Renal cortex interstitium (tissue), 11 donors: ENCODE measurements around the gene NEK10. TPM values are rescaled to one million over a fixed set of nuclear protein-coding genes. Genes with fewer than 3 reads are reported as not detected.
A peak's percentile ranks its signal among the peaks of the same experiment; 100 is the strongest.

Source experiments
- DNase-seq, 11 donors: peaks; one replicate each; pipeline ENCODE4 v3.0.0-alpha.2; 2013; ENCODE audit warnings: low read depth in 9 of 11, low spot score in 4 of 11; ENCODE audit errors: extremely low read depth in 1 of 11
- polyA plus RNA-seq, 3 donors: library from polyadenylated mRNA; unstranded; fragments of 120-200 nt; gene quantifications; one replicate each; pipeline ENCODE4 v1.2.1, GENCODE V29; 2013; ENCODE audit not compliant: insufficient read length in 3 of 3

NEK10 gene
- polyA plus RNA-seq, 3 donors = 1.6 to 2.2 (median 2.0) TPM

DNA sequence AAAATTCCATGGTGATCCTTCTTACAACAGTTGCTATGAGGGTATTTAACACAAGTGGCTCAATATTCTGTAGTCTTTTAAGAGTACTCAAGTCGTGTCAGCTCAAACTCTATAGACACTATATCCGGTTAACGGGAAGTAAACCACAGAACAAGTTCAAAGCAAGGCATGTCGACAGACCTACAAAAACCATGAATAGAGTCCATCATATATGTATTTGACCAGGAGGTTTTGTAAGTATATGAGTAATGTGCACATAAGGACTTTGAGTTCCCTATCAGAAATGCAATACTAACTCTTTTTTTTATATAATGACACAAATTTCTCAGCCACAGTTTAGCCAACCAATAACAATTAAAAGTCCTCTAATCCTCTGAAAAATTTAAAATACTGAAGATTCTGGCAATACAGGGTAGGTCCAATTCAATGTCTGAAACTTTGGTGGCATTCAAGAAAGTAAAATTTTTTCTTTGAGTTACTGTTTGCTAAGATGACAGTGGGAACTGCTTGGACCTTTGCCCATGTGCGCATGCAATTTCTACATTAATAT is 93.7 kb downstream of the NEK10 start:
- no peak for DNase-seq

GRCh38 chr3:27271890-27272289 is 97.3 kb downstream of the NEK10 start:
- DNase-seq = no peak

DNA sequence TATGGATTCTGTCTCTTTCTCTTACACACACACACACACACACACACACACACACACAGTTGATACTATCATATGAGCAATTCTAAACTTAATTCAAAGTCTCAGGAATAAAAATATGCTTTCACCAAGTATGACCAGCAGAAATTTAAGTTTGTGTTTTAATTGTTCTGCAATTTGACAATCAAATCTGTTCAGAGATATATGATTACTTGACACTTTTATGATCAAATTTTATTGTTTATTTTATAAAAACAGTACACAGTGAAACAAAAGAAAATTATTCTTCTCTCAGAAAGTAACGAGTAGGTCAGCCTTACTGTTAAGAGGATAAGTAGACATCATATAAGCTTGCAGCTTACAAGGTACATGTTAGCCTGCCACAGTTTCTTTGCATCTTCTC is 114.3 kb downstream of the NEK10 start:
- DNase-seq = no peak

- peak in 7 of 11 donors; percentile 3 to 25 (median 8) for DNase-seq
Observed at GRCh38 chr3:27253831-27254230, 115.4 kb downstream of the NEK10 start.

DNA sequence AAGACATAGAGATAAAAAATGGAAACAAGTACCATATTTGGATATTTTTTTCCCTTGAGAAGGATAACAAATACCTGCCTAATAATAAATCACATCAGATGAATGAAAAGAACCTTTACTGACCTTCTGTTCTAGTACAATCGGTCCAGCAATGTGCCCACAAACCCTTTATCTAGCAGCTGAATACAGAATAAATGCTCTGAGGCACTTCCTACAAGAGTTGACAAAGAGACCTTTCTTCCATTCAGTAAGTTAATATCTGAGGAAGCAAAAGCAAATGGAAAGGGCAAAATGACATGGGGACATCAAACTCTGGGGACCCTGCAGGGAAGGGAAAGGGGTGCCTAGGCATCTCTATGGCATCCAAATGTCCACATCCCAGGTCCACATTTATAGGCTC is 115.8 kb downstream of the NEK10 start:
- DNase-seq = no peak

DNA sequence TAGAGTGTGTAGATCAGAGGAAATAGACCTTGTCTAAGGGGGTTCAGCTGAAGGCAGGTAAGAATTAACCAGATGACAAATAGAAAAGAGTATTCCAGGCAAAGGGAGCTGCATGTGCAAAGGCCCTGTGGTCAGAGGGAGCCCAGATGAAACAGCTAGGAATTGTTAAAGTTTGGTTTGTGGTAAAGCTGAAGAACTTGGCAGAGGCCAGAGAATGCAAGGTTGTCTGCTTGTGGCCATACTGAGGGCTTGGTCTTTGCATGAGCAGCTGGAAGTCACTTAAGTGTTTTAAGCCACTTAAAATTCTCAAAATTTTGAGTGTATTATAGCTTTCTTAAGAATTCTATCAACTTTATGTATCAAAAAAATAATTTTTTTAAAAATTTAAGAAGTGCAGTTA is 116.5 kb downstream of the NEK10 start:
- DNase-seq = no peak

- no peak for DNase-seq
Observed at GRCh38 chr3:27244374-27244773, 124.8 kb downstream of the NEK10 start.

DNA sequence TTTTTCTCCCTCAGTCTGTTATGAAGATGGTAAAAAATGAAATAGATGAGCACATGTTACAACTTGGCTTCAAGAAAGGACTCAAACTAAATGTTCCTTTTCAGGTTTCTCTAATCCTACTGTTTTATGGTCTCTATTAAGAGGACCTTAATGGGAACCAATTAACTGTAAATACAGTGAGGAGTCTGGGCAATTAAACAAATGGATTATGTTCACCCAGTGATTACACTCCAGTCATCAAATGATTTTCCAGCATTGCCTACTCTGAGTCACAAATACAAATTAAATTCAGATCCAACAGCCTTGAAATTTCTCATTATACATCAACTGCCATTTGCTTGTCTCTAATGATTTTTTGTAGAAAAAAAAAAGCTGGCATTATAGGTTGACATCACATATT is 129.2 kb downstream of the NEK10 start:
- DNase-seq = no peak

- no peak for DNase-seq
Observed at GRCh38 chr3:27228805-27229204, 140.4 kb downstream of the NEK10 start.

DNA sequence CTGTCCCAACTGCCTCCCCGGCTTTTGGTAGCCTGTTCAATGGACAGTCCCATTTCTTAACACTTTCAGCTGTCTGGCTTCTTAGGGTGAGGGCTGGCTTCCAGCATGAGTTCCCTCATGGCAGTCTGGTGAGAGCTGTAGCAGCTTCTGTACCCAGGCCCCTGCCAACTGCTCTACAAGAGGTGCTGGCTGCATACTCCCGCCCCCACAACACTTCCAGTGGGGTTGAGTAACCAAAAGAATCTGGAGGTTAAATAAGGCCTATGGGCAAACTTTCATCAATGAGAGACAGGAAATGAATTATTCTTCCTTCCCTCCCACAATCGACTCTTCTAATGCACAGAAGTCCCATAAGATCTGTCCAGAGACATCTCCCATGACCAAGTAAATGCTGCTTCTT is 145.0 kb downstream of the NEK10 start:
- no peak for DNase-seq

DNA sequence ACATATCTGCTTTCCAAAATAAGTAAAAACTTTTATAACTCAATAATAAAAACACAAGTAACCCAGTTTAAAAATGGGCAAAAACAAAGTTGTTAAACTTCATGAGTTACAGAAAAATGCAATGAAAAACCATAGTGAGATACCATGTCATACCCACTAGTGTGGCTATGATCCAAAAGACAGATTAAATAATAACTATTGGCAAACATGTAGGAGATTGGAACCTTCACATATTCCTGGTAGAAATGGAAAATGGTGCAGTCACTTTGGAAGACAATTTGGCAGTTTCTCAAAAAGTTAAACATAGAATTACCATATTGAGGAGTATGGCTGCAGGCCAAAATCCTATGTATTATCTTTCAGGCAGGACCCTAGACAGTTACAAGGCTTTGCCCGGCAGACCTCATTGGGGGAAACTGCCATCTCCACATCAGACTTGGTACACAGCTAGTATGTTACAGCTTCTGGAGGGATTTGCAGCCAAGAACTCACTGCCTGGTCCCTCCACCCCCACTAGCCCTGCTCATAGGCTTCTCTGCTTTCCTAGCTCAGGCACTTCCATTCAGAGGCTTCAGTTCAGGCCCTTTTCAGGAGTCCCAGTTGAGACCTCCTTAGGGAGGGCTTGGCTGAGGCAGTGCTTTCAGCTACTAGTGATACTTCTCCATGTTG is 147.8 kb downstream of the NEK10 start:
- DNase-seq = no peak

DNA sequence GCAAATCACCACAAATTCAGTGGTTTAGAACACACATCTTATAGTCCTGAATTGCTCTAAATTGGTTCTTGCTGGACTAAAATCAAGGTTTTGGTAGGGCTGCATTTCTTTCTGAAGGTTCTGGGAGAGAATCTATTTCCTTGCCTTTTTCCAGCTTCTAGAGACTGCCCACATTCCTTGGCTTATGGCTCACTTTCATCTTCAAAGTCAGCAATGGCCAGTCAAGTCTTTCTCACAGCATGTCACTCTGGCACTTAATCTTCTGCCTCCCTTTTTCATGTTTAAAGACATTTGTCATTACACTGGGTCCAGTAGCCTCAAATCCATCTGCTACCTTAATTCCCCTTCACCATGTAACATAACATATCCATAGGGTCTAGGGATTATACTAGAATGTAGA is 149.0 kb downstream of the NEK10 start:
- no peak for DNase-seq

- DNase-seq = no peak
Observed at GRCh38 chr3:27219127-27219845, 149.9 kb downstream of the NEK10 start.

GRCh38 chr3:27216955-27217552 is 152.1 kb downstream of the NEK10 start:
- DNase-seq = no peak

DNA sequence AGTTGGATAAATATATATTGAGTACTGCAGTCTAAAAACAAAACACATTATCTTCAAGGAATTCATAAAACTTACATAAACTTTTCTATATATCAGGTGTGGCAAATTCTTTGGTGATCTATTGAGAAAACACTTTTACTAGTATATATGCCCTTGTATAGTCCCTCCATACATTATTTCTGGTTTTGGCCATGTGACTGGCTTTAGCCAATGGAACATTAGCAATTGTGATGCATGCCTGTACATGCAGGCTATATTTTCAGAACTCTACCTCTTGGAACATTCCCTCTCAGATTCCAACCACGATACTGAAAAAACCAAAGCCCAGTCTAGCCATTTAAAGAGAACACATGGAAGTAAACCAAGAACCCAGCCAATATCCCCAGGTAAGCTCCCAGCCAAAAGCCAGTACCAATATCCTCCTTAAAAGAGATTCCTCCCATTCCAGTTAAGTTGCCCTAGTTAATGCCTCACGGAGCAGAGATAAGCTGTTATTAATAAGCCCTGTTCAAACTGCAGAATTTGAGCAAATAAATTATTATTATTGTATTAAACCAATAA is 152.8 kb downstream of the NEK10 start:
- no peak for DNase-seq

- DNase-seq = no peak
Observed at GRCh38 chr3:27213450-27213849, 155.7 kb downstream of the NEK10 start.

- DNase-seq = no peak
Observed at GRCh38 chr3:27209617-27210264, 159.4 kb downstream of the NEK10 start.

DNA sequence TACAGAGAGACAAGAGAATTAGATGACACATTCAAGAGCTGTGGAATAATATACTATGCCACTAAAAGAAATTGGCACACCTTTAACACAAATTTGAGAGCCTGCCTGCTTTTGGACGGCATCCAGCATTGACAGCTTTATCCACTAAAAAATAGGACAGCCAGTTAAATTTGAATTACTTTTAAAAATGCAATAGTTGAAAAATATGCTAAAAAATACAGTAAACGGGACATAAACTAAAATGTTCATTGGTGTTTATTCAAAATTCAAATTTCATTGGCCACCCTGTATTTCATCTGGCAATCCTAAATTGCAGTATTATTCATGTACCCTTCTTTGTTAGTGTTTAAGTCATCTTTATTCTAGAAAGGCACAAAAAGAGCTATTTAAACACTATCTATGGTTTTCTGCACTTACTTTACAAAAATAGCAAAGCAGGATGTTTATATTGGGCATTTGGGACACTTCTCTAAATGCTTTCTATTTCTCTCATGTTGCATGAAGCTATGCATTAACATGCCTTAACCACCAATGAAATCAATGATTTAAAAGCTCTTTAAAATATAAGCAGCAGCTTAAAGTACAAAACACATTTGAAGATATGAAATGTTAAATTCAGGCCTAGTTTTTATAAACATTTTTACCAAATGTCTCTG is 160.1 kb downstream of the NEK10 start:
- DNase-seq = no peak

DNA sequence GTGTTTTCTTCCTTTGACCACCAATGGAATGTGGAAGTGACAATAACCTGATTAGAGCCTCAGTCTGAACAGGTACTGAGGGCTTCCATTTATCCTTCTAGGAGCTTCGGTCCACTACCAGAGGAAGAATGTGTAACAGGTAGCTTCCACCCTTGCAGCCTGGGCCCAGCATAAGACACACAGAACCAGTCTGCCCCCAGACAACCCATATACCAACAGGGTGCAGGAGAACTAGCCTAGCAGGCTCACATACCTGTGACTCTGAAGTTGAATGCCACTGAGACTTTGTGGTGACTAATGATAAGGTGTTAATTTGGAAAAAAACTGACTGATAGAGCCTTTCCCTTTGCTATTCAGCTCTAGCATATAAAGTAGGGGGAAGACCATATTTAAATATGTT is 166.2 kb downstream of the NEK10 start:
- DNase-seq = no peak
